ENCODE results near the gene EML3. TPM values are rescaled to one million over a fixed set of nuclear protein-coding genes. Genes with fewer than 3 reads are reported as not detected.

The EML3 gene
- total and polyA plus RNA-seq, 2 of the 13 experiments (the other 11 are each of a cell fraction or from before 2014, with no cell fraction given): 10.6 to 12.3 TPM

DNA sequence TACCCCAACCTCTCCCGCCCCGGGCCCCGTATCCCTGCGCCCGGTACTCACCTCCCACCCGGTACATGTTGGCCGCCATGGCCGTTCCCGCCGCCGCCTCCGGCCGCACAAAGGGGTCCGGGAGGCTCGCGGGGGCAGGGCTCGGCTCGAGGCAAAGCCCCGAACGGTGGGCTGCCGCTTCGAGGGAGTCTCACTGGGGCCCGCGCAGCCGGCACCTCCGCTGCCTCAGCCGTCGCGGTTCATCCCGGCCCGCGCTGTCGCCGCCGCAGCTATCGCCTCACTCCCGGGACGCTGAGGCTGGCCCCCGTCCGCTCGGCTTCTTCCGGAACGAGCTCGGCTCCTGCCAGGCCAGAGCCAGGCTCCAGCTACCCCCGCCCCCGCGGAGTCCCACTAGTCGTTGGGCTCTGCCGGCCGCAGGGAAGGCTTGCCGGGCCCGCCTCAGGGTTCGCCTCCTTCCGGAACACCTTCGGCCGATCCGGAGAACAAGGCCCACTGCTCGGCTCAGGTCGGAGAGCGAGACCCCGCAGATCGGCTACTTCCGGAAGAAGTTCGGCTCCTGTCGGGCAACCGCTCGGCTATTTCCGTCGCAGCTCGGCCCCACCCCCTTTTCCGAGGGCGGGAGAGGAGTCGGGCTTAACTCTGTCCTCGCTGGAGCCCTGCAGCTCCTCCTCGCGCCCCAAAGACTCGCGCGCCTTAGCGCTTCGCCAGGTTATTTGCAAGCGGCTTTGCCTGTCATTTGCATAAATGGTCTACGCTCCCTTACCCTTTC, 11.0 kb downstream of the EML3 start, which contains the start of gene MTA2 (continued):
- TF ChIP-seq ZNF432 (CRISPR knock-in tag; IDR thresholded peaks at IDR 0.05; ENCODE audit: borderline replicate concordance) (no peak), ARID2 (CRISPR knock-in tag; IDR thresholded peaks at IDR 0.05; ENCODE audit: borderline replicate concordance) (no peak), ZNF646 (CRISPR knock-in tag; IDR thresholded peaks at IDR 0.05) (no peak; the same call in 1 of the 2 replicates), HDAC2 (CRISPR knock-in tag; IDR thresholded peaks at IDR 0.05) (peak; percentile 43; the same call in 1 of the 2 replicates), TBP (CRISPR knock-in tag; IDR thresholded peaks at IDR 0.05) (no peak), ZNF234 (CRISPR knock-in tag; conservative IDR thresholded peaks at IDR 0.05) (no peak), GTF2F1 (IDR thresholded peaks at IDR 0.05; ENCODE audit: low read length) (no peak), ZNF569 (CRISPR knock-in tag; IDR thresholded peaks at IDR 0.05; ENCODE audit: borderline replicate concordance) (no peak), HNRNPLL (IDR thresholded peaks at IDR 0.05; ENCODE audit: low read depth, low read length, poor library complexity, severe bottlenecking) (peak; percentile 46), TOE1 (CRISPR knock-in tag; IDR thresholded peaks at IDR 0.05) (no peak), ZNF792 (CRISPR knock-in tag; IDR thresholded peaks at IDR 0.05) (no peak; the same call in 1 of the 2 replicates)
- TF ChIP-seq, protein P1, sequence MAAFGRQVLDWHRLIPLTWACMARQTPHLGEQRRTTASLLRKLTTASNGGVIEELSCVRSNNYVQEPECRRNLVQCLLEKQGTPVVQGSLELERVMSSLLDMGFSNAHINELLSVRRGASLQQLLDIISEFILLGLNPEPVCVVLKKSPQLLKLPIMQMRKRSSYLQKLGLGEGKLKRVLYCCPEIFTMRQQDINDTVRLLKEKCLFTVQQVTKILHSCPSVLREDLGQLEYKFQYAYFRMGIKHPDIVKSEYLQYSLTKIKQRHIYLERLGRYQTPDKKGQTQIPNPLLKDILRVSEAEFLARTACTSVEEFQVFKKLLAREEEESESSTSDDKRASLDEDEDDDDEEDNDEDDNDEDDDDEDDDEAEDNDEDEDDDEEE (CRISPR knock-in tag; IDR thresholded peaks at IDR 0.05): no peak; the same call in none of the 2 replicates
- TF ChIP-seq, protein P2, sequence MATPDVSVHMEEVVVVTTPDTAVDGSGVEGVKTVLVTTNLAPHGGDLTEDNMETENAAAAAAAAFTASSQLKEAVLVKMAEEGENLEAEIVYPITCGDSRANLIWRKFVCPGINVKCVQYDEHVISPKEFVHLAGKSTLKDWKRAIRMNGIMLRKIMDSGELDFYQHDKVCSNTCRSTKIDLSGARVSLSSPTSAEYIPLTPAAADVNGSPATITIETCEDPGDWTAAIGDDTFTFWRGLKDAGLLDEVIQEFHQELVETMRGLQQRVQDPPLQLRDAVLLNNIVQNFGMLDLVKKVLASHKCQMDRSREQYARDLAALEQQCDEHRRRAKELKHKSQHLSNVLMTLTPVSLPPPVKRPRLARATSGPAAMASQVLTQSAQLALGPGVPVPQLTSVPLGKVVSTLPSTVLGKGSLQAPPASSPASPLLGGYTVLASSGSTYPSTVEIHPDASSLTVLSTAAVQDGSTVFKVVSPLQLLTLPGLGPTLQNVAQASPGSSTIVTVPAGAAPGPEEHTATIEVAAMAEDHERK (CRISPR knock-in tag; IDR thresholded peaks at IDR 0.05; ENCODE audit: low read depth): no peak
- TF ChIP-seq, protein P3, sequence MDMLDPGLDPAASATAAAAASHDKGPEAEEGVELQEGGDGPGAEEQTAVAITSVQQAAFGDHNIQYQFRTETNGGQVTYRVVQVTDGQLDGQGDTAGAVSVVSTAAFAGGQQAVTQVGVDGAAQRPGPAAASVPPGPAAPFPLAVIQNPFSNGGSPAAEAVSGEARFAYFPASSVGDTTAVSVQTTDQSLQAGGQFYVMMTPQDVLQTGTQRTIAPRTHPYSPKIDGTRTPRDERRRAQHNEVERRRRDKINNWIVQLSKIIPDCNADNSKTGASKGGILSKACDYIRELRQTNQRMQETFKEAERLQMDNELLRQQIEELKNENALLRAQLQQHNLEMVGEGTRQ (IDR thresholded peaks at IDR 0.05; ENCODE audit: low read depth, low read length): no peak
- TF ChIP-seq, protein P3 (CRISPR knock-in tag; IDR thresholded peaks at IDR 0.05; ENCODE audit: borderline replicate concordance): no peak
- TF ChIP-seq, protein P4, sequence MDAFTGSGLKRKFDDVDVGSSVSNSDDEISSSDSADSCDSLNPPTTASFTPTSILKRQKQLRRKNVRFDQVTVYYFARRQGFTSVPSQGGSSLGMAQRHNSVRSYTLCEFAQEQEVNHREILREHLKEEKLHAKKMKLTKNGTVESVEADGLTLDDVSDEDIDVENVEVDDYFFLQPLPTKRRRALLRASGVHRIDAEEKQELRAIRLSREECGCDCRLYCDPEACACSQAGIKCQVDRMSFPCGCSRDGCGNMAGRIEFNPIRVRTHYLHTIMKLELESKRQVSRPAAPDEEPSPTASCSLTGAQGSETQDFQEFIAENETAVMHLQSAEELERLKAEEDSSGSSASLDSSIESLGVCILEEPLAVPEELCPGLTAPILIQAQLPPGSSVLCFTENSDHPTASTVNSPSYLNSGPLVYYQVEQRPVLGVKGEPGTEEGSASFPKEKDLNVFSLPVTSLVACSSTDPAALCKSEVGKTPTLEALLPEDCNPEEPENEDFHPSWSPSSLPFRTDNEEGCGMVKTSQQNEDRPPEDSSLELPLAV (CRISPR knock-in tag; conservative IDR thresholded peaks at IDR 0.05; ENCODE audit: low read depth): no peak

Measured in HepG2 (cell line).